ENCODE results near the gene FBF1. TPM values are rescaled to one million over a fixed set of nuclear protein-coding genes. Genes with fewer than 3 reads are reported as not detected.

Gene FBF1
- total and polyA plus RNA-seq, 9 of the 15 experiments (the other 6 are each of a cell fraction or from before 2014, with no cell fraction given): 0.46 to 14.9 (median 7.5) TPM

DNA sequence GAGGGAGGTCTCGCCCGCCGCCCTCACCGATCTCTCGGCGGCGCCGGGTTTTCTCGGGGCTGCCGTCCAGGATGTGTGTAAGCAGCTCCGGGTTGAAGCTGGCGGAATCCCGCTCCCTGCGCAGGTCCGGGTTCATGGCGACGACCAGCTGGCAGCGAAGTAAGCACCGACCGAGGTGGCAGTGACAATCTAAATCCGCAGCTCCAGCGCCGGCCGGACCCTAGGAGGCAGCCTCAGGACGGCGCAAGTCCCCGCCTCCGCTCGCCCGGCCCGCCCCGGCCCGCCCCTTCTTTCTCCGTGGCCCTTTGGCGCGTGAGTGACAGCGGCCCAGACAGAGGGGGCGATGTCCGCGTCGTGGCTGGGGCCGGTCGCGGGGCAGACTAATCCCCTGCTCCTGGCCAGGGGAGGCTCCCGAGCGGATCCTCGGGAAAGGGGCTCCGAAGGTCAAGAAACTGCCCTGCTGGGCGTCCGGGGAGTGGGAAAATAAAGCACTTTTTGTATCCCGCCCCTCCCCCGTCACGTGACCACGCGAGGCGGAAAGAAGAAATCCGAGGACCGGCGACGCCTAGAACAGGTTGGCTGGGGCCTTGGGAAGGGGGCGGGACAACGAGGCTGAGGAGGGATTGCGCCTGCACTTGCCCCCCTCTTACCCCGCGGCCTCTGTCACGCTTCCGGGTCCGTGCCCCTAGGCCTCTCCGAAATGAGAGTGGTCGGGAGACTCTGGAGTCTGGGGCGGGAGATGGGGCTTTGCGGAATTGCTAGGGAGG, 38.3 kb upstream of the FBF1 start, which contains the start of the genes ACOX1 and TEN1 (continued):
- TF ChIP-seq ZNF197 (CRISPR knock-in tag; IDR thresholded peaks at IDR 0.05; ENCODE audit: low read depth) (no peak), ZNF407 (IDR thresholded peaks at IDR 0.05; ENCODE audit: low read depth) (no peak), ZNF644 (tag; IDR thresholded peaks at IDR 0.05; ENCODE audit: low read depth) (no peak), GTF2F1 (IDR thresholded peaks at IDR 0.05; ENCODE audit: low read depth, low read length) (peak; percentile 79; the same call in 1 of the 2 replicates), ATF1 (CRISPR knock-in tag; IDR thresholded peaks at IDR 0.05) (no peak), ATF1 (tag; IDR thresholded peaks at IDR 0.05) (peak; percentile 84), NR2C1 (IDR thresholded peaks at IDR 0.05) (peak; percentile 49; the same call in 1 of the 2 replicates), NR2C1 (tag; IDR thresholded peaks at IDR 0.05) (peak; percentile 44; the same call in 1 of the 2 replicates), SMAD3 (CRISPR knock-in tag; conservative IDR thresholded peaks at IDR 0.05) (no peak), MTA3 (IDR thresholded peaks at IDR 0.05; ENCODE audit: borderline replicate concordance) (0 out of 2 replicates have a peak, but pooled peaks have one; percentile 52), BRF1 (IDR thresholded peaks at IDR 0.05; ENCODE audit: borderline replicate concordance, extremely low read depth, insufficient read length) (no peak), NFRKB (IDR thresholded peaks at IDR 0.05; ENCODE audit: low read depth) (no peak; the same call in 1 of the 2 replicates), PHB (CRISPR knock-in tag; IDR thresholded peaks at IDR 0.05) (no peak), SP2 (IDR thresholded peaks at IDR 0.05; ENCODE audit: extremely low read depth, low read depth, low read length, poor library complexity, severe bottlenecking) (no peak), PRMT5 (CRISPR knock-in tag; IDR thresholded peaks at IDR 0.05) (no peak), TOE1 (IDR thresholded peaks at IDR 0.05; ENCODE audit: borderline replicate concordance) (peak; percentile 100), TOE1 (CRISPR knock-in tag; IDR thresholded peaks at IDR 0.05; ENCODE audit: borderline replicate concordance, low read depth) (0 out of 2 replicates have a peak, but pooled peaks have one; percentile 73)
- TF ChIP-seq, protein P1, sequence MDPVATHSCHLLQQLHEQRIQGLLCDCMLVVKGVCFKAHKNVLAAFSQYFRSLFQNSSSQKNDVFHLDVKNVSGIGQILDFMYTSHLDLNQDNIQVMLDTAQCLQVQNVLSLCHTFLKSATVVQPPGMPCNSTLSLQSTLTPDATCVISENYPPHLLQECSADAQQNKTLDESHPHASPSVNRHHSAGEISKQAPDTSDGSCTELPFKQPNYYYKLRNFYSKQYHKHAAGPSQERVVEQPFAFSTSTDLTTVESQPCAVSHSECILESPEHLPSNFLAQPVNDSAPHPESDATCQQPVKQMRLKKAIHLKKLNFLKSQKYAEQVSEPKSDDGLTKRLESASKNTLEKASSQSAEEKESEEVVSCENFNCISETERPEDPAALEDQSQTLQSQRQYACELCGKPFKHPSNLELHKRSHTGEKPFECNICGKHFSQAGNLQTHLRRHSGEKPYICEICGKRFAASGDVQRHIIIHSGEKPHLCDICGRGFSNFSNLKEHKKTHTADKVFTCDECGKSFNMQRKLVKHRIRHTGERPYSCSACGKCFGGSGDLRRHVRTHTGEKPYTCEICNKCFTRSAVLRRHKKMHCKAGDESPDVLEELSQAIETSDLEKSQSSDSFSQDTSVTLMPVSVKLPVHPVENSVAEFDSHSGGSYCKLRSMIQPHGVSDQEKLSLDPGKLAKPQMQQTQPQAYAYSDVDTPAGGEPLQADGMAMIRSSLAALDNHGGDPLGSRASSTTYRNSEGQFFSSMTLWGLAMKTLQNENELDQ (CRISPR knock-in tag; IDR thresholded peaks at IDR 0.05; ENCODE audit: borderline replicate concordance): no peak
